Hepatocyte (in vitro differentiated cells): ENCODE data around the gene GNPNAT1. TPM values are rescaled to one million over a fixed set of nuclear protein-coding genes. Genes with fewer than 3 reads are reported as not detected.

Experiments used
- DNase-seq: peaks from one replicate; pipeline ENCODE4 v3.0.0-alpha.2; 2016; ENCODE audit warnings: low spot score
- H2AFZ ChIP-seq: fragments of 200-600 bp; sonication (generic); 2 replicates; pipeline ENCODE4 v1.6.0; 2016; ENCODE audit warnings: antibody characterized with exemption, mild to moderate bottlenecking
- H3K27ac ChIP-seq: fragments of 200-600 bp; sonication (generic); 2 replicates; pipeline ENCODE4 v1.5.1; 2016; ENCODE audit warnings: mild to moderate bottlenecking
- H3K27me3 ChIP-seq: fragments of 200-600 bp; sonication (generic); 2 replicates; pipeline ENCODE4 v1.6.1; 2016
- H3K36me3 ChIP-seq: fragments of 200-600 bp; sonication (generic); replicated peaks from 2 replicates; pipeline ENCODE4 v1.5.1; 2016; ENCODE audit warnings: low read depth; ENCODE audit not compliant: insufficient read depth
- H3K4me1 ChIP-seq: fragments of 200-600 bp; sonication (generic); 2 replicates; pipeline ENCODE4 v1.5.1; 2016; ENCODE audit warnings: mild to moderate bottlenecking, moderate library complexity; ENCODE audit not compliant: insufficient read depth
- H3K4me2 ChIP-seq: fragments of 200-600 bp; sonication (generic); 2 replicates; pipeline ENCODE4 v1.6.0; 2016
- H3K4me3 ChIP-seq: fragments of 200-600 bp; sonication (generic); 2 replicates; pipeline ENCODE4 v1.5.1; 2016; ENCODE audit warnings: mild to moderate bottlenecking
- H3K79me2 ChIP-seq: fragments of 200-600 bp; sonication (generic); 2 replicates; pipeline ENCODE4 v1.6.0; 2017; ENCODE audit warnings: mild to moderate bottlenecking
- H3K9me2 ChIP-seq: fragments of 200-600 bp; sonication (generic); replicated peaks from 2 replicates; pipeline ENCODE4 v1.6.0; 2017; ENCODE audit warnings: mild to moderate bottlenecking; ENCODE audit not compliant: insufficient read depth
- H3K9me3 ChIP-seq: fragments of 200-600 bp; sonication (generic); 2 replicates; pipeline ENCODE4 v1.5.1; 2016; ENCODE audit warnings: low read depth, mild to moderate bottlenecking
- H4K20me1 ChIP-seq: fragments of 200-600 bp; sonication (generic); 2 replicates; pipeline ENCODE4 v1.6.0; 2016; ENCODE audit warnings: mild to moderate bottlenecking; ENCODE audit not compliant: insufficient read depth, poor library complexity, severe bottlenecking
- CTCF ChIP-seq: fragments of 200-600 bp; sonication (generic); IDR thresholded peaks from 2 replicates; pipeline ENCODE4 v1.5.1; 2016; ENCODE audit warnings: antibody characterized with exemption, mild to moderate bottlenecking; ENCODE audit not compliant: poor library complexity
- EZH2 ChIP-seq: fragments of 200-600 bp; sonication (generic); IDR thresholded peaks from 2 replicates; pipeline ENCODE4 v1.6.1; 2016; ENCODE audit warnings: antibody characterized with exemption, mild to moderate bottlenecking, borderline replicate concordance
- EZH2phosphoT487 ChIP-seq: fragments of 200-600 bp; sonication (generic); IDR thresholded peaks from one replicate; pipeline ENCODE4 v1.6.1; 2018; ENCODE audit warnings: antibody characterized with exemption, mild to moderate bottlenecking, low read depth, moderate library complexity; ENCODE audit not compliant: unreplicated experiment, severe bottlenecking
- WGBS: methylation state at CpG from one replicate; pipeline ENCODE4 v1.1.6; 2016; ENCODE audit warnings: low lambda C conversion rate; ENCODE audit errors: missing lambda C conversion rate; 5-methylcytosine and 5-hydroxymethylcytosine counted together
- polyA plus RNA-seq: library from polyadenylated mRNA; unstranded; fragments of >200 nt; fragmentation: Nextera tagmentation; extraction: Ambion mirVana; gene quantifications from 2 replicates; pipeline ENCODE4 v1.2.1, GENCODE V29; 2016
- total RNA-seq: library from RNA; depleted of rRNA; stranded (reverse); fragments of >200 nt; gene quantifications from 2 replicates; pipeline ENCODE4 v1.2.3, GENCODE V29; 2014

The GNPNAT1 gene
- total and polyA plus RNA-seq, 2 experiments from 2014 or later: 22.6 to 24.5 TPM

DNA sequence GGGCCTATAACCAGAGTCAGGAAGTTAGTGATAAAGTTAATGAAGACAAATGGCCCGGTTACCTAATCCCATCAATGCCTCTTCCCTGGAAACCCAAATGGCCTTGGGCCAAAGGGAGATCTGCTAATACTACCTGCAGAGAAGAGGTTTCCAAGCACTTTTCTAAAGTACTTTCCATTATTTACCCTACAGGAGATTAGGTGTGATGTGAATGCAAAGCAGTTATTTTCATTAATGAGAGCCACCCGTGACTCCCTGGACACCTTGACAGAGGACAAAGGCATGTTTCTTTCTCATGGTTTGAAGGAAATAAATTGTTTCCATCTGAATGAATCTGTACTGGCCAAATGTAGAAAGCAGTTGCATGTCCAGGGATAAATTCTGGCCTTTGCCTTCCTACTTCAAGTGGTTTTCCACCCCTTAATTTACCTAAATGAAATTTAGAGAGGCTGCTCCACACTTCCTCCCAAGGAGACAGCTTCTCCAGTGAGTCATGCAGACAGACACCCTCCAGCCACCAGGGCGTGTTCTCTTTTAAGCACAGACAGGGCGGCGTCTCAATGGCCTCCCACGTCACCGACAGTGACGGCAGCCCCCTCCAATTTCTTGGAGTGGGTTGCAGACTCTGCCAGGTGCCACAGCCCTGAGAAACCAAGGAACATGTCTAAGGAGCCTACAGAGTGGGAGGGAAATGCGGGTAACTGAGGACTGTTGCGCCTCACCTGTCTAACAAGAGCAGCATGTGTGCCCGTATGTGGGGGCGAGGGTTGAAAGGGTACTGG, 43.9 kb upstream of the GNPNAT1 start:
- H3K27me3 ChIP-seq: no peaks in the 10 kb centered on the region
- 51% methylated on average over 12 of the region's 12 CpGs for WGBS
- no peaks in the 10 kb centered on the region for H3K36me3 ChIP-seq
- H3K4me1 ChIP-seq: peaks cover 7% of the 10 kb centered on the region
- no peak overlapping the region for H3K4me3 ChIP-seq
- H3K79me2 ChIP-seq: no peaks in the 10 kb centered on the region
- DNase-seq: peak; percentile 27
- TF ChIP-seq EZH2 (no peak), CTCF (no peak), EZH2phosphoT487 (no peak)
- H2AFZ ChIP-seq: no peak overlapping the region
- no peaks in the 10 kb centered on the region for H4K20me1 ChIP-seq
- peak overlapping the region; percentile 9 for H3K4me2 ChIP-seq
- H3K9me2 ChIP-seq: no peaks in the 10 kb centered on the region
- peak overlapping the region; percentile 12 for H3K27ac ChIP-seq
- H3K9me3 ChIP-seq: no peaks in the 10 kb centered on the region

DNA sequence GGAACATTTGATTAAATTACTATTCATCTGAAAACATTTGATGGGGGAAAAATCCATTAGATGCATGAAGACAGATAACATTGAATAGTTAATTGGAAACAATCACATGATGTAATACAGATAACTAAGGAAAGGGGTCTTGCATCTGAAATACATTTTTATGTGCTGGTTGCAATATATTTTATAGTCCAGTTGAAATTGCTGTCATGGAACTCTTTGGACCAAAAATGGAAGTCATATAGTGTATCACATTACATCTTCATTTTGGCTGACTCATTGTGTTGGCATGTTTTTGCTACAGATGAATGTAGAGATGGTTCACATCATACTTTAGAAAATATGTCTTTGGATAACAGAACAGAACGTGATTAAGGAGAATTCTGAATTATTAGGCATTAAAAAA, 43.0 kb upstream of the GNPNAT1 start:
- Histone ChIP-seq H3K27me3 (no peaks in the 10 kb centered on the region), H3K36me3 (no peaks in the 10 kb centered on the region), H2AFZ (no peak overlapping the region), H4K20me1 (no peaks in the 10 kb centered on the region), H3K79me2 (no peaks in the 10 kb centered on the region), H3K4me1 (peaks cover 7% of the 10 kb centered on the region), H3K4me3 (no peak overlapping the region), H3K27ac (no peak overlapping the region), H3K4me2 (no peak overlapping the region), H3K9me3 (no peaks in the 10 kb centered on the region), H3K9me2 (no peaks in the 10 kb centered on the region)
- peak; percentile 20 for DNase-seq
- 57% methylated on average over 1 of the region's 1 CpG for WGBS
- TF ChIP-seq CTCF (no peak), EZH2phosphoT487 (no peak), EZH2 (no peak)

DNA sequence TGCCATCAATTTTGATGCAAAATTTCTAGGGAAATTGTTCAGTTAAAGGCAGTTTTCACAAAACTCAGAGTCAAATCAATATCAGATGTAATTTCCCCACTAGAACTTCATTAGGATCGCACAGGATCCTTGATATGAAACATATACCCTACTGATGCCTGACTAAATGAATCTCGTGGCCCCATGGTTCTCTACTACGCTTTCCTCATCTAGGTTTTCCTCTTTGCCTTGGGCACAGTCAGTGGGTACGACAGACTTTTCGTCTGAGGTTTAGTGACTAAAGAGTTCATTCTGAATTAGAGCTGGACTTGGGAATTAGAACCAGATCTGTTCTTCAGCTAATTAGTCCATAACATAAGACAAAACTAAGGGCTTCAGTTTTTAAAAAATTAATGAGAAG, 42.5 kb upstream of the GNPNAT1 start:
- no peak overlapping the region for H3K4me3 ChIP-seq
- no peak for TF ChIP-seq CTCF
- no peak for TF ChIP-seq EZH2phosphoT487
- TF ChIP-seq EZH2: no peak
- H3K9me2 ChIP-seq: no peaks in the 10 kb centered on the region
- 69% methylated on average over 5 of the region's 5 CpGs for WGBS
- no peaks in the 10 kb centered on the region for H3K9me3 ChIP-seq
- no peak overlapping the region for H2AFZ ChIP-seq
- H3K36me3 ChIP-seq: no peaks in the 10 kb centered on the region
- DNase-seq: no peak
- H3K79me2 ChIP-seq: no peaks in the 10 kb centered on the region
- no peaks in the 10 kb centered on the region for H3K27me3 ChIP-seq
- H3K4me2 ChIP-seq: no peak overlapping the region
- peaks cover 9% of the 10 kb centered on the region for H3K4me1 ChIP-seq
- no peak overlapping the region for H3K27ac ChIP-seq
- no peaks in the 10 kb centered on the region for H4K20me1 ChIP-seq
